Upper lobe of left lung (tissue), 6 donors: ENCODE data around the gene MRPL44. TPM values are rescaled to one million over a fixed set of nuclear protein-coding genes. Genes with fewer than 3 reads are reported as not detected.
A peak's percentile ranks its signal among the peaks of the same experiment; 100 is the strongest.

Source experiments
- ATAC-seq, 2 donors: fragments of 200-7000 bp; cut with Tn5 transposase; one replicate each; pipeline ENCODE4 v1.9.1; 2022; ENCODE audit warnings: mild to moderate bottlenecking in 2 of 2, moderate library complexity in 2 of 2; ENCODE audit not compliant: low FRiP score in 2 of 2
- DNase-seq, 2 donors: peaks; one replicate each; pipeline ENCODE4 v3.0.0-alpha.2; 2019 to 2020
- H3K27ac ChIP-seq, 4 donors: fragments of 200-600 bp; sonication (generic); one replicate each; pipeline ENCODE4 v1.5.1; 2016 to 2019
- H3K27me3 ChIP-seq, 4 donors: fragments of 200-600 bp; sonication (generic); one replicate each; pipeline ENCODE4 v1.5.1; 2017 to 2019
- H3K36me3 ChIP-seq, 4 donors: fragments of 200-600 bp; sonication (generic); one replicate each; pipeline ENCODE4 v1.5.1; 2016 to 2019
- H3K4me1 ChIP-seq, 4 donors: fragments of 200-600 bp; sonication (generic); one replicate each; pipeline ENCODE4 v1.5.1; 2018 to 2019
- H3K4me3 ChIP-seq, 4 donors: fragments of 200-600 bp; sonication (generic); one replicate each; pipeline ENCODE4 v1.5.1; 2017 to 2019; ENCODE audit warnings: mild to moderate bottlenecking in 2 of 4, moderate library complexity in 1 of 4
- H3K9me3 ChIP-seq, 4 donors: fragments of 200-600 bp; sonication (generic); one replicate each; pipeline ENCODE4 v1.5.1; 2018 to 2019
- CTCF ChIP-seq, 6 experiments: fragments of 450-650 bp in 4 of 6; fragments of 200-600 bp in 2 of 6; sonication (generic) in 2 of 6; IDR thresholded peaks; one replicate each; pipeline ENCODE4 v1.5.1; 2016 to 2019; ENCODE audit warnings: antibody characterized with exemption in 6 of 6
- EP300 ChIP-seq, 4 donors: sonication (generic); formaldehyde crosslinking; IDR thresholded peaks; one replicate each; pipeline ENCODE4 v1.5.1; 2017; ENCODE audit warnings: antibody characterized with exemption in 4 of 4, control low read depth in 2 of 4
- POLR2A ChIP-seq, 4 donors: fragments of 450-650 bp; IDR thresholded peaks; one replicate each; pipeline ENCODE4 v1.5.1; 2016 to 2017; ENCODE audit warnings: antibody characterized with exemption in 4 of 4, mild to moderate bottlenecking in 2 of 4
- POLR2AphosphoS5 ChIP-seq, 2 donors: sonication (generic); formaldehyde crosslinking; IDR thresholded peaks; one replicate each; pipeline ENCODE4 v1.5.1; 2017; ENCODE audit warnings: antibody characterized with exemption in 2 of 2
- WGBS, 2 donors: methylation state at CpG; one replicate each; pipeline ENCODE4 v1.1.5; 2017 to 2018; 5-methylcytosine and 5-hydroxymethylcytosine counted together
- total RNA-seq, 6 donors: library from RNA; depleted of rRNA in 4 of 6; stranded (reverse); fragments of >200 nt in 4 of 6; gene quantifications; one replicate each; pipeline versions ENCODE4 v1.1.0 to v1.2.1, GENCODE V29; 2016 to 2021
- donor health status: DM: no; HTN: no; CAD: no; lungs with moderate emphysema.
- donor health status: DM: no; HTN: yes; CAD: no; lungs with severe emphysema.

The MRPL44 gene
- total RNA-seq, 6 donors from 2014 or later = 7.9 to 24.4 (median 22.5) TPM

GRCh38 chr2:223915071-223915470, 42.2 kb upstream of the MRPL44 start:
- Histone ChIP-seq H3K4me3 (no peak overlapping the region), H3K4me1 (peaks cover 11 to 22% (median 15%) of the 10 kb centered on the region in 4 donors), H3K9me3 (no peaks in the 10 kb centered on the region), H3K27ac (no peak overlapping the region), H3K27me3 (no peaks in the 10 kb centered on the region), H3K36me3 (peaks cover 0 to 28% (median 9%) of the 10 kb centered on the region in 4 donors)
- no peak for ATAC-seq
- 68 to 82% methylated on average over 3 of the region's 3 CpGs for WGBS, 2 donors
- TF ChIP-seq CTCF (IDR thresholded peaks at IDR 0.05) (no peak), POLR2AphosphoS5 (IDR thresholded peaks at IDR 0.05) (no peak), POLR2A (IDR thresholded peaks at IDR 0.05) (no peak), EP300 (IDR thresholded peaks at IDR 0.05) (no peak)
- no peak for DNase-seq

GRCh38 chr2:223916181-223916920, 40.9 kb upstream of the MRPL44 start:
- peaks cover 11 to 26% (median 19%) of the 10 kb centered on the region in 4 donors for H3K4me1 ChIP-seq
- WGBS, 2 donors = 92% methylated on average over 8 of the region's 8 CpGs

GRCh38 chr2:223918671-223919134, 38.6 kb upstream of the MRPL44 start:
- Histone ChIP-seq H3K36me3 (peaks cover 0 to 22% (median 6%) of the 10 kb centered on the region in 4 donors), H3K4me3 (no peak overlapping the region), H3K27me3 (no peaks in the 10 kb centered on the region), H3K4me1 (peaks cover 17 to 26% (median 22%) of the 10 kb centered on the region in 4 donors), H3K9me3 (no peaks in the 10 kb centered on the region), H3K27ac (peak overlapping the region in 2 of 4 donors; percentile 2 to 5)
- TF ChIP-seq POLR2AphosphoS5 (IDR thresholded peaks at IDR 0.05) = no peak
- TF ChIP-seq POLR2A (IDR thresholded peaks at IDR 0.05) = no peak
- no peak for TF ChIP-seq CTCF (IDR thresholded peaks at IDR 0.05)
- TF ChIP-seq EP300 (IDR thresholded peaks at IDR 0.05) = no peak
- 41 to 55% methylated on average over 11 of the region's 11 CpGs for WGBS, 2 donors
- DNase-seq (peak in 1 of 2 donors; percentile 20), ATAC-seq (peak; percentile 41 to 64)

More at GRCh38 chr2:223916181-223916920, 40.9 kb upstream of the MRPL44 start:
- TF ChIP-seq POLR2AphosphoS5 (IDR thresholded peaks at IDR 0.05) = no peak
- TF ChIP-seq EP300 (IDR thresholded peaks at IDR 0.05) = no peak
- no peak for TF ChIP-seq POLR2A (IDR thresholded peaks at IDR 0.05)
- no peak for TF ChIP-seq CTCF (IDR thresholded peaks at IDR 0.05)
- no peak overlapping the region for H3K27ac ChIP-seq
- no peaks in the 10 kb centered on the region for H3K9me3 ChIP-seq
- no peaks in the 10 kb centered on the region for H3K27me3 ChIP-seq
- H3K36me3 ChIP-seq = peaks cover 0 to 28% (median 9%) of the 10 kb centered on the region in 4 donors
- no peak overlapping the region for H3K4me3 ChIP-seq
- DNase-seq (no peak), ATAC-seq (no peak)

GRCh38 chr2:223920109-223920508, 37.2 kb upstream of the MRPL44 start:
- 98% methylated on average over 4 of the region's 4 CpGs for WGBS, 2 donors
- no peaks in the 10 kb centered on the region for H3K9me3 ChIP-seq
- peak in 1 of 2 donors; percentile 64 for DNase-seq
- no peak for TF ChIP-seq POLR2A (IDR thresholded peaks at IDR 0.05)
- TF ChIP-seq CTCF (IDR thresholded peaks at IDR 0.05) = no peak
- no peak for TF ChIP-seq POLR2AphosphoS5 (IDR thresholded peaks at IDR 0.05)
- no peak for TF ChIP-seq EP300 (IDR thresholded peaks at IDR 0.05)
- peaks cover 14 to 26% (median 21%) of the 10 kb centered on the region in 4 donors for H3K4me1 ChIP-seq
- no peak overlapping the region for H3K4me3 ChIP-seq
- H3K27ac ChIP-seq = no peak overlapping the region
- H3K36me3 ChIP-seq = peaks cover 0 to 22% (median 6%) of the 10 kb centered on the region in 4 donors
- peak in 1 of 2 donors; percentile 62 for ATAC-seq
- H3K27me3 ChIP-seq = no peaks in the 10 kb centered on the region
